Medulla oblongata (tissue), 1 donor: ENCODE measurements around the gene ZBTB7C.
A peak's percentile ranks its signal among the peaks of the same experiment; 100 is the strongest.

ENCODE experiments used
- DNase-seq: peaks from one replicate; pipeline ENCODE4 v3.0.0-alpha.2; 2015; ENCODE audit errors: extremely low spot score

ZBTB7C gene

DNA sequence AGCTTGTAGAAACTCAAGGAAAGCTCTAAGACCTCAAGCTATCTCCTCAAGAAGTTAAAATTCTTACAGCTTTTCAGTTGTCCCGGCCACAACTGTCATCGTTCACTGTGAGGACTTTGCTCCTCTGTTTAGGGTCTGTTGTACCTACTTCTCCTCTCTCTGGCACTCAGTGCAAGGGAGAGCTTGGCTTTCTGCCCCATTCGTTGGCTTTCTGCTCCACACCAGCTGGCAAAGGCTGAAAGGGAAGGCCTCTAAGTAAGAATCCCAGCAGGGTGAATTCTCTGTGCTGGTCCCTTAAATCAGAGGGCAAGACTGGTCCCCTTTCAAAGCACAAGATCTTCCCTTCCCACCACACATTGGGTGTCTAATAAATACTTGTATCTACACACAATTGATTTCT is 17.3 kb downstream of the ZBTB7C start:
- peak; percentile 59 for DNase-seq

DNA sequence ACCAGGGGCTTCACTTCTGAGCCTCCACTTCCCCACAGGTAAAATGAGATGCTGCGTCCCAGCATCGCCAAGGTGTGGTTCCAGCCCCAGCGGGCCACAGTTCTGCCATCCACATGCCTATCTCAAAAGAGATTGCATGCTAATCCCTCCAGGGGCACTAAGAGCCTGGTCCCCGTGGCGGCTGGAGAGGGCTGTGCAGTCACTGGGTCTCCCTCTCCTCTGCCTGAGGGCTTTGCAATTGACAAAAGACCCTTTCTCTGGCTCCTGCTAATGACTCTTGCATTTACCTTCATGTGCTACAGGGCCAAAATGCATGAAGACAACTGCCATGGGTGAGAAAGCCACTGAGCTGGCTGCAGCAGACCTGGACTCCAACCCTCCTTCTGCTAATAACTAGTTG is 18.5 kb downstream of the ZBTB7C start:
- DNase-seq = no peak

DNA sequence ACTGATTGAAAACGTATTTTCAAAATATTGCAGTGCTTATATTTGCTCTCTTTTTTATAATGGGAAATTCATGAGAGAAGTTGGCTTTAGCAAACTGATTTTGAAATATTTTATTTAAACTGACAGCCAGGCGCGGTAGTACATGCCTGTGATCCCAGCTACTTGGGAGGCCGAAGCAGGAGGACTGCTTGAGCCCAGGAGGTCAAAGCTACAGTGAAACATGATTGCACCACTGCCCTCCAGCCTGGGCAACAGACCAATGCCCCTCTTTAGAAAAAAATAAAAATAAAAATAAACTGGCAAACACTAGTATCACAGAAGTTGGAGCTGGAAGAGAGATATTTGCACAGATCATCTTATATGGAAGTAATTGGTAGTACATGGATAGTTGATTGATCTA is 20.7 kb downstream of the ZBTB7C start:
- DNase-seq = no peak

DNA sequence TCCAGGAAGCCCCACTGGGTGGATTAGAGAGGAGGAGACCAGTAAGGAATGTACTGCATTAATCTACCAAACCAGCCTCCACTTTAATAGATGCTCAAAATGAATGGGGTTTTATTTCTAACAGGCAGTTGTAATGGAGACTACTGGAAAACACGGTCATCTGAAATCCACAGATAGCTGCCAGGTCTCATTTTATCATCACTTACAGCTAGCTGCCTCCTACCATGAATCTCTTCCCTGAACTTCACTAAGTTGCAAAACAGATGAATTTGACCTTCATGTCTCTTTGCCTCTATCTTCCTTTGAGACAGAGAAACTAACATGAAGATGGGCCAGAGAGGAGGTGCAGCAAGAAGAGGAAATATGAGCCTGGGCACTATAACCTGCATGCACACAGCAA is 21.9 kb downstream of the ZBTB7C start:
- DNase-seq = no peak

DNA sequence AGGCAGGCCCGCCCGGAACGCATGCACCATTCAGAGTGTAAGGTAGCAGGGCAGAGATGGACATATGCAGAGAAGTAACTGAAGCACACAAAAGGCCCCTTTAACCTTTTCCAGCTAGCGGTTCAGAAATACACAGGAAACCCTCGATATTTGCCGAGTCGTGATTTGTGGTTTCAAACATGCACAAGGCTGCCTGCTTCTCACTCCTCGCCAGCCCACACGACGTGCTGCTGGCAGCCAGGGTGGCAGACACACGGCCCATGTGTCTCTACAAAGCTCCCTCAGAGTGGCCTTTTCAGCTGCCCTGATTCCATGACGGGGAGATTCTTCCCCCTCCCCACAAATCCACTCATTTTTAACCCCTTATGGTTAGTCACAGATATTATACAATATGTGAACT is 23.6 kb downstream of the ZBTB7C start:
- no peak for DNase-seq

DNA sequence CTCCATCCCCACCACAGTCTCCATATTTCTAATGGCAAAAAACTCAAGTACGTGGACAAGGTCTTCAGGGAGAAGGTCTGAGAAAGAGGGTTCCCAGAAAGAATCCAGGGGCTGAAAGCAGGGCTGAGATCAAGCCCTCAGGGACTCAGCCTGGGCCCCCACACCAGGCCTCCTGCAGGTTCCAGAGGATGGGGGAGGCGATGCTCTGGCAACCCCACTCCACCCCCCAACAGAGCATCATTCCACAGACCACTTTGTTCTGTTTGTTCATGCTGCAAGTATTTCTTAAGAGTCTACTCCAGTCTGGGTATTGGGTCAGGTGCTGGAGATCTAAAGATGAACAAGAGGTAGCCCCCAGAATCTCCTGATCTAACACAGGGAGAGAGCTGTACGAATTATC is 32.2 kb downstream of the ZBTB7C start:
- DNase-seq = no peak

DNA sequence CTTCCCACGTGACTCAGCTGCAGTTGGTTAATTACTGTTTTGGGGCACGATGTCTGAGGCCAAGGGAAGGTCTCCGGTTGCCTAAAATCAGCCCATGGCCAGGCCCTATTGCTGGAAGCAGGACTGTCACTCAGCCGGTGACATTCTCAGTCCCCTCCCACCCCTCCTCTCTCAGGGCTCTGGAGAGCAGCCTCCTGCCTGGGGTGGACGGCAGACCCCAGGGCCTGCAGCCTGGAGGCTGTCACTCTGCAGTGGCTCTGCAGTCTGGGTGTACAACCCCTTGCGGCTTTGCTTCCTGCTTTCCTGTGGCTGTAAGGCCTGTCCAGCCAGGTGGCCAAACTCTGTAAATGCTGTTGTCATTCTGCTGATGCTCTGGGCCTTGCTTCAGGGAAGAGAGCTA is 32.8 kb downstream of the ZBTB7C start:
- DNase-seq = no peak

DNA sequence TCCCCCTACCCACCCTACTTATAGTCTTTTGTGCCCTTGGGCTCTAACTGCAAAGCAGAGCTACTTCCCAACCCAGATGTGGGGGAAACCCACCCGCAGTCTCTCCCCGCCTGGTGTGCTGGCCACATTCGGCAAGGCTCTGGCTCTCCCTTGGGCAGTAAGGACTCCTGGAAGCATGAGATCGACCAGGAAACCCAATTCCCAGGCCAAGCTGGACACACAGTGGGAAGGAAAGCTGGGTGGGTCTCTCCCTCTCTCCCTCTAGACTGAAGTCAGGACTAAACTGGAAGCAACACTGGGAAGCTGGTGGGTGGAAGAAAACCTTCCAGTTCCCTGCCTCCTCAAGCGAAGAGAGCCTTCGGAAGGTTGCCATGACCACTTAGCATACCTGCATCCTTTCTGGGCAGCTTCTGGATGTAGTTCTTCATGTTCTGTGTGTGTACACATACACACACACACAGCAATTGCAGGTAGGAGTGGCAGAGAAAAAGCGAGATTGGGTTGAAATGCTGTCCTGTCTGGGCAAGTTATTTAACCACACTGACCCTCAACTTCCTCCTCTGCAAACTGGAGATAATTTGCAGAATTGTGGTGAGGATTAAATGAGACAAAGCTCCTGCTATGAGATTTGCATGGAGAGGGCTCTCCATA is 33.9 kb downstream of the ZBTB7C start:
- DNase-seq = no peak

DNA sequence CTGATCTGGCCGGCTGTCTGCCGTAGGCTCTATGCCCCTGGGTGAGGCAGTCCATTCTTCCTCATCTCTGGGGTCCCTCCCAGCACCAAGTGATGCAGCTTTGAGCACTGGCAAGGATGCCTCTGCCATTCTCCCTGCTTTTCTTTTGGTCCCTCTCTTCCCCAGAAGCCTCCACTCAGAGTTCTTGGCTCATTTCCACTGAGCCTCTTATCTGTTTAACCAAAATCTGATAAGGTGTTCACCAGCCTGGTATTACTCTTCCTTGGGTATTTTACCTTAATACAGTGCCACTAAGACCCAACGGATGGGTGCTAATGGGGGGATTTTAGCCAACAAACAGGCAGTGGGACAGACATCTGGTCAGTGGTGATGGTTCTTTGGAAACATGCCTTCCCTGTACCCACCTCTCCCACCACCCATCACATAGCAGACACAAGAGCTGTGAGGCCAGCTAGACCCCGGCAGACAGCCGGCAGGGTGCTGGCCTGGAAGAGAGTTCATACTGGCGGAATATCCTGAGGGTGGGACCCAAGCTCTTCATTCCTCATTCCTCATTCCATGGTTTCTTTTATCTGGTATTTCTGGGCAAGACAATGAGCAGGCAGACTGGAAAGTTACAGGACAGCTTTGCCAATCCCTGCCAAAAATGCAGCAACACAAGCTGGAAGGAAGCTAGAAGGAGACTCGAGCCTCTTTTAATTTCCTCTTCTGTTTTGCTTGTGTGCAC is 34.6 kb downstream of the ZBTB7C start:
- DNase-seq = no peak

DNA sequence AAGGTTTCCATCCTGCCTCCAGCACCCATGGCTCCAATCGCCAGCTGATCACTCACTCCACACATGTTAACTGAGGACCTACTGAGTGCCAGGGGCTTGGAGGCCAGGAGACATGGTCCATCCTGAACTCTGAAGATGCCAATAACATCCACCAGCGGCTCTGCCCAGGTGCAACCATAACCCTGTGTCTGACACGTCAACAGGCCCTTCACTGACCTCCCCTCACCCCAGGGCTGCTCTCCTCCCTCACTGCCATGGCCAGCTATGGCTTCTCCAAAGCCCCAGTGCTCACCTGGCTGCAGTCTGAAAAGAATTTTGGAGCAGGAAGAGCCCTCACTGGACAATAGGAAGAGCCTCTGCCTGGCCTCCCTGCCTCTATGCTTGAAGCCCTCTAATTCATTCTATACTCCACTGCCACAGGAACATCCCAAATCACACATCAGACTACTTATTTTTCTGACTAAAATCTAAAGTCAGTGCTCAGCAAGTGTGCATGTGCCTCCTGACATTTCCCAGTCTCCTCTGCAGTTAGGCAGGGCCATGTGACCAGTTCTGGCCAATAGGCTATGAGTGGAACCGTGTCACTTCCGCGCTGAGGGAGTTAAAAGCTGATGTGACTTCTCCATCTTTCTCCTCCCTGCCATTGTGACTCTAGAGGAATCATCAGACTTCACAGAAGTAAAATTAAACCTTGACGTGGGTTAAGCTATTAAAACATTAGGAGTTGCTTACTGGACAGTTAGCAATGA is 37.2 kb downstream of the ZBTB7C start:
- DNase-seq = no peak

DNA sequence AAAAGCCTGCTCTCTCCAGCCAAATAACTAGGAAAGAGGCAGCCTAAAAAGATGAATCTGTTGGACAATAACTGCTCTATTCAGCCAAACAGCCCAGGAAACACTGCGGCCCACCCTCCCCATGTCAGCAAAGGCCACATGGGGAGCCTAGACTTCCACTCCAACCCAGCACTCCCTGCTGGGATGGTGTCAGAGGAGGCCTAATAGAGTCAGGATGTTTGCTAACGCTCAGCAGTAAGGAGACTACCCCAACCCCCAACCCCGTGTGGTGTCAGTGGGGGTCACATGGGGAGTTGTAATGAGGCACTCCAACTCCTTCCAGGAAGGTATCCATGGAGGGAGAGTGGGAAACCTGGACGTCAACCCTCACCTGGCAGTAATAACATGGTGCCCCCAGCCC is 41.6 kb downstream of the ZBTB7C start:
- DNase-seq = no peak

DNA sequence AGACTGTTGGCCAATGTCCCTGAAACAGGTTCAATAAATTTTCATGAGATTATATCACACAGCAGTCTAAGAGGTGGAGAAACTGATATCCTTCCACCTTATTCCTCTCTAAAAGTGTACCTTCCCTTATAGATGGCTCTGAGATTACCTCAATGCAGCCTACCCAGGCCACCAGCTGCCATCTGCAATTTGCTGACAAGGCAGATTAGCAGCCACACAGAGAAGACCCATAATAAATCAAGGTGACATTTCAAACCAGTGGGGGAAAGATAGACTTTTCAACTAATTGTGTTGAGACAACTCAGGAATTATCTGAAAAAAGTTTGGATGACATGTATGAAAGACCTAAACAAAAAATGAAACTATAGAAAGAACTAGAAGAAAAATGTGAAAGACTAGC is 43.2 kb downstream of the ZBTB7C start:
- no peak for DNase-seq

DNA sequence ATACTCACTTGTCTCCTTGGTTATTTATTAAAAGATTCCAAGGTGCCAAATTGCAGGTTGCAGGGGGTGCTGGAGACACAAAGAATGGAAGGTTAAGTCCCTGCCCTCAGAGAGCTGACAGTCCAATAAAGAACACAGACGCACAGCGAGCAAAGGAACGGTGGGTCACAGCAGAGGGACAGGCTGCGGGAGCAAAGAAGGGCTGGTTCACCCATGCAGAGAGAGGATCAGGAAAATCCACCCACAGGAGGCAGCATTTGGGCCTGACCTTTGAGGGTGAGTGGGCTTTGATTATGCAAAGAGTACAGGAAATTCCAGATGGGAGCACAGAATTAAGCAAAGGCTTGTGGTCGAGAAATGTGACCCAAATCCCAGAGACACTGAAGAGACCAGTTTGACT is 45.0 kb downstream of the ZBTB7C start:
- no peak for DNase-seq

DNA sequence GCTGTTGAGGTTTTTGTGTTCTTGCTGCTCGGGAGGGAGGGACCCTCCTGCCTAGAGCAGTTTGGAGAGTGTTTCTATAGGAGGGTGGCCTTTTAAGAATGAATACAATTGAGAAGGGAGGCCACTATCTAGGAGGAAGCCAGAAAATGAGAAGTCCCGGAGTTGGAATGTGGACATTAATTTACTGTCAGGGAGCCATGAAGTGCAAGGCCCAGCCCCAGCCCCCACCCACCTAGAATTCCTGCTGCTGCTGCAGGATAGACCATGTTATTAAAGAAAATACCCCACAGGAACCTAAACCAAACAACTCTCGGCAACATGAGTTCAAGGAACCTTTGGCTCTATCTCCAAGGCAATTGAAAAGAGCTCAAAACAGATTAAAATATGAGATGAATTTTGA is 46.0 kb downstream of the ZBTB7C start:
- DNase-seq = no peak

DNA sequence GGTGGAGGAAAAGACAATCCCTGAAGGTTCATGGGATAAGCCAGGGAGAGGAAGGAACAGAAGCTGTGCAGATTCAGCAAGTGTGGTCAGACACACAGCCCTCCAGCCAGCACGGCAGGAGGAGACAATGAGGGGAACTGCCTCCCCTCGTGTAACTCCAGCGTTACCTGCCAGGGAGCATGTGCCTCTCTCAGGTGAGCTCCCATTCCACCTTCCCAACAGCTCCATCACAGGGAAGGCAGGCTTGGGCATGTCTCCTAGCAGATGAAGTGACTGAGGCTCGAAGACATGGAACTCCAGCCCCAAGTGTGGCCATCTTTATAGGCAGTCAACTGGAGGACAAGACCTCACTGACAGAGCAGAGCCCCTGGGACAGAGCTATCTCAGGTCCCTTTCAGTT is 47.4 kb downstream of the ZBTB7C start:
- no peak for DNase-seq

DNA sequence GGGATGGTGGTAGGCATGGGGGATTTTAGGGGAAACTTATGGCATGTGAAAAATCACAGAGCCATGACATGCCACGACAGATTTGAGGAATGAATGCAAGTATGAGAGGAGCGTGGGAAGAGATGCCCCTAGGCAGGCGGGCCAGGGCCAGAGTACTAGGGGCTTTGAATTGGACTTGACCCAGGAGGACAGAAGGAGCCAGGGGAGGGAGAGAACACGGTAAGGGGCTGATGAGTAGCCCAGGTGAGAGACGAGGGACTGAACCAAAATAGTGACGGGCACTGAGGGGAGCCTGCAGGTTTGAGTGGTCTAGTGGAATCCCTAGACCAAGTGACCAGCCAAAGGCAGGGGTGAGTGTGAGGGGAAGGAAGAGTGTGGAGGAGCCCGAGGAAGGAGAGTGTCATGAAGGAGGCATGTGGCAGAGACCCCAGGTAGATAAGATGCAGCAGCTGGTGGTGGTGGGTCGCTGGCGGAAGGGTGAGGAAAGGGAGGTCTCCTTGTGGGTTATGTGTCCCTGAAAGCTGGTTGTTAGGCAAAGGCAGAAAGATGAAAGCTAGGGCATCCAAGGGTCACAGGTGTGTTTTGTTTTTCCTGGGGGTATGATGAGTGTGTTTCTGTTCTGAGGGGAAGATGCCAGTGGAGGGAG is 48.7 kb downstream of the ZBTB7C start:
- DNase-seq = no peak

DNA sequence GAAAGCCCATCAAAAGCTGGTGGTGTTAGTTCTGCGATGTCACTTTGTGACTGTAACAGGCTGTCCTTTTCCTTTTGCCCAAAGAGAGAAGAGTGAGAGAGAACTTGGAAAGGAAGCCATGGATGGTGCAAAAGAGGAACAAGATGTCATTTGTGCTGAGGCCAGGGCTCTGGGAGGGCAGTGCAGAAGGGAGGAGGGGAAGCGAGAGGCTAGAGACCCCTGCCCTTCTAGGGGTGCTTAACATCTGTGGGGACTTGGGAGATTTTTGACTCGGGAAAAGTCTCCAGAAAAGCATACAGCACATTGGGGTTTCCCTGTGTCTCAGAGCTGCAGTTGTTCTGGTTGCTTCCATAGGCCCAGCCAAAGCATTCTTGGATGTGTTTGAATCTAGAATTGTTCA is 49.6 kb downstream of the ZBTB7C start:
- DNase-seq = no peak

DNA sequence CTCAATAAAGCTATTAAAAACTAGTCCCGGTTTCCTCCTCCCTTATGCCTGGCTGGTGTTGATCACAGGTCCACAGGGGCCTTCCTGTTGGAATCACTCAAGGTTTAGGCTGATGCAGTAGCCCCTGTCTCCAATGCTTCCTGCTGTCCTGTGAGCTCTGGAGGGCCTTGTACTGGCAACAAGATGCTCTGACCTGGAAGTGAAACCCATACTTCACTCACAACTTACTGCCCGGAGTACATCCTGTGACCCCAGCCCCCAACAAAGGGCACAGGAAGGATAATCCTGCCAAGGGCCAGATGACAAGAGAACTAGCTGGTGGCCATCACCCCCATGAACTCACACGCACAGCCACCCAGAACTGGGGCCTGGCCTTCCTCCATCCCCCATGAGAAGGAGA is 50.3 kb downstream of the ZBTB7C start:
- no peak for DNase-seq

DNA sequence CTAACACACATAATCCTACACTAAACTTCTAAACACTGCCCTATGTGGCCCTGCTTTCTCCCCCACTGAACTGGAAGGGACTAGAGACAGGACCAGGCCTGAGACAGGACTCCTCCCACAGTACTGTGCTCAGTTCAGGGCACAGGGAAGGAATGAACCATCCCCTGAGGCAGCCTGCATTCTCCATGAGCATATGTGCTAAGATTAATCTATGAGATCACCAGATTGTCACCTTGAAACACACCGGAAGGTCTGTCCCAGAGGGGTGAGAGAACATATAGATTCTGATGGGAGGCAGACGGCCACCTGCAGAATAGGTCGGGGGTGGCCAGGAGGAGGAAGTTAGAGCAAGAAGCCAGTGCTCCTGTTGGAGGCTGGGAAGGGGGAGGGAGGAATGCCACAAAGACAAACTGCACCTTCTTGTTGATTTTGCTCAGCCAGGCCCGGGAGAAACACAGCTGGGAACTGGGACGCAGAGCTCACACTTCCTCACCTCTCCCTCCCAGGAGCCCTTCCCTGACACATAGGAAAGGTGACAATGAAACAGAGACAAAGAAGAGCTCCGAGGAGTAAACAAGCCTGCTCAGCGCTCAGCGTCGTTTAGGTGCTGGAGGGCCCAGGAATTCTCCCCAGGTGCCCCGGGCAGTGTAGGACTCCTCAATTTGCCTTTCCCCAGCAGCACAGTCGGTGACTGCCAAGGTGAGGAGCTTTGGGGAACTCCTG is 52.1 kb downstream of the ZBTB7C start:
- DNase-seq = no peak

DNA sequence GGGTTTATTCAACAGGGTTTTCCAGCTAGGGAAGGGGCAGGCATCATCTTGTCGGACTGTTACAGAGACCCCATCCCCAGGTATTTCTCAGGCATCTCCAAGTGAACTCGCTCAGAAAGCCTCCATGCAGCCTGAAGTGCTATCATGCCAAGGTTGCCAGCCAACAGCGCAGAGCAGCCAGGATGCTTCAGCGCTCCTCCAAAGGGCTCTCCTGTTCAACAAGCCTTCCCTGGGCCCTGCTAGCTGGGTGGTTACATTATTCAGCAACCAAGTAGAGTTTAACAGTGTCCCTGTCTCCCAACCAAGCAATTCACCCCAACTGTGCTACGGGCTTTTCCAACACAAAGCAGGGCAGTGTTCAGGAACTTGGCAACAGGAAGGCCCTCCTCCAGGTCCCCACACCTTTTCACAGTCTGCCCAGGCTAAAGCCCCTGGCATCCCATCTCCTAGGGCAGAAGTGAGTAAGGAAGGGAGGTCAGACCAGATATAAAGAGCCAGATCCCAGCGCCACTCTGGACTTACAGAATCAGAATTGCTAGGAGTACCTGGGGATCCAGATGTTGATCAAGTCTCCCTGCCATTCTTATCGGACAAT is 52.9 kb downstream of the ZBTB7C start:
- no peak for DNase-seq

DNA sequence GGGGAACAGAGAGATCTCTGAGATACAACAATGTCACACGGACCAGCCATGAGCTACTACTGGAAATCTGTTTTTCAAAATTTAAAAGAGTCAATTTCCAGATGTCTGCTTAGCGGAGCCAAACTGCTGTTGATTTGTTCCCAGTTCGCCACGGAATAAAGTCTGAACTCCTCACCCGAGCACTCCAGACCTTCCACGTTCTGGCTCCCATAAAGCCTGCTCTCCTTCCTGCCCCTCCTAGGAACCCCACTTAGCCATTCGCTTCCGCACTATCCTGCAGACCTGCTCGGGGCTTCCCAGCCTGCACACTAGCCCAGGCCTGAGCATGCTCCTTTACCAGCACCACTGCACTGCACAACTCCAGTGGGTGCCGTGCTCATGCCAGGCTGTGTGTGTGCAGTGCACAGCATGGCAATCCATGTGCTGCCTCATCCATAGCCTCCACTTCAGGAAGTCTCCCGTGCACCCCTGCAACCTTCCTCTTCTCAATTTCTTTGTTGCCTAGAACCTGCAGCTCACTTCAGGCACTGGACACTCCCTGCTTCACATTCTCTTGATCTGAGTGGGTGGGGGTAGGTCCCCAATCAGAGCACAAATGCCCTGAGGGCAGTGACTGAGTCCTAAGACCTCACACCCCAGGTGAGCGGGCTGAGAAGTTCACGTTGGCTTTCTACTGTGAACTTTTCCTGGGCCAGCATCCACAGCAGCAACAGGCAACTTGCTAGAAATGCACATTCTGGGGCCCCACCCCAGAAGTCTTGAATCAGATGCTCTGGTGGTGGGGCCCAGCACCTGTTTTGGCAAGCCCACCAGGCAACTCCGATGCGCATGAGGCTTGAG is 53.7 kb downstream of the ZBTB7C start:
- no peak for DNase-seq
